ENCODE results near the gene RGS6. TPM values are rescaled to one million over a fixed set of nuclear protein-coding genes. Genes with fewer than 3 reads are reported as not detected.

Gene RGS6
- total RNA-seq, 4 donors from 2014 or later = 0.83 to 2.4 (median 1.5) TPM

GRCh38 chr14:72483311-72483710 lies 551.1 kb downstream of the RGS6 start:
- Histone ChIP-seq H3K36me3 (peaks cover 0 to 6% (median 0%) of the 10 kb centered on the region in 4 donors), H3K4me1 (no peaks in the 10 kb centered on the region), H3K27ac (replicated peaks in 1 of 4) (no peak overlapping the region), H3K4me3 (no peak overlapping the region), H3K9me3 (no peaks in the 10 kb centered on the region), H3K27me3 (peaks cover 0 to 12% (median 0%) of the 10 kb centered on the region in 4 donors)
- TF ChIP-seq CTCF (IDR thresholded peaks at IDR 0.05) = no peak
- TF ChIP-seq POLR2AphosphoS5 (IDR thresholded peaks at IDR 0.05) = no peak
- no peak for TF ChIP-seq POLR2A (IDR thresholded peaks at IDR 0.05; ENCODE audit: low read depth)
- no peak for TF ChIP-seq EP300 (IDR thresholded peaks at IDR 0.05)
- intact Hi-C loops (cut with DNase I) = no loop called here
- 90% methylated on average over 3 of the region's 3 CpGs for WGBS
- no peak for DNase-seq (ENCODE audit: extremely low spot score)

DNA sequence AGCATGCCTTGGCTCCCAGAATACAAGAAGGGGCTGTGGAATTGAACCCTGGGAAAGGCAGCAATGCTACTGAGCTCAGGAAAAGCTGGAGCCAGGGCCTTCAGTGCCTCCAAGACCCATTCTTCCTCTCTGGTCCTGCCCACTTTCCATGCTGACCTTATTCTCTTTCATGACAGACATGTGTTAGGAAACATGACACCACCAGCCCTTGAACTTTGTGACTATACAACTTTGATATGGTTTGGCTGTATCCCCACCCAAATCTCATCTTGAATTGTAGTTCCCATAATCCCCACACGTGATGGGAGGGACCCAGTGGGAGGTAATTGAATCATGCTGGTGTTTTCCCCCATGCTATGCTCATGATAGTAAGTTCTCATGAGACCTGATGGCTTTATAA lies 553.5 kb downstream of the RGS6 start:
- 63% methylated on average over 1 of the region's 1 CpG for WGBS
- no peak for DNase-seq (ENCODE audit: extremely low spot score)
- no peak overlapping the region for H3K27ac ChIP-seq (replicated peaks in 1 of 4)
- H3K4me1 ChIP-seq = no peaks in the 10 kb centered on the region
- TF ChIP-seq POLR2AphosphoS5 (IDR thresholded peaks at IDR 0.05) (no peak), POLR2A (IDR thresholded peaks at IDR 0.05; ENCODE audit: low read depth) (no peak), CTCF (IDR thresholded peaks at IDR 0.05) (no peak)
- peaks cover 0 to 10% (median 0%) of the 10 kb centered on the region in 4 donors for H3K36me3 ChIP-seq
- H3K4me3 ChIP-seq = no peak overlapping the region
- peaks cover 0 to 7% (median 0%) of the 10 kb centered on the region in 4 donors for H3K27me3 ChIP-seq
- intact Hi-C loops (cut with DNase I) = no loop called here
- H3K9me3 ChIP-seq = peaks cover 0 to 10% (median 0%) of the 10 kb centered on the region in 4 donors

- intact Hi-C loops (cut with DNase I) = no loop called here
- DNase-seq (ENCODE audit: extremely low spot score) = no peak
- WGBS = 96% methylated on average over 2 of the region's 2 CpGs
- Histone ChIP-seq H3K36me3 (peaks cover 0 to 10% (median 0%) of the 10 kb centered on the region in 4 donors), H3K9me3 (peaks cover 0 to 10% (median 0%) of the 10 kb centered on the region in 4 donors), H3K4me1 (no peaks in the 10 kb centered on the region), H3K27me3 (peaks cover 0 to 3% (median 0%) of the 10 kb centered on the region in 4 donors), H3K27ac (replicated peaks in 1 of 4) (no peak overlapping the region), H3K4me3 (no peak overlapping the region)
- TF ChIP-seq POLR2AphosphoS5 (IDR thresholded peaks at IDR 0.05) (no peak), CTCF (IDR thresholded peaks at IDR 0.05) (no peak), POLR2A (IDR thresholded peaks at IDR 0.05; ENCODE audit: low read depth) (no peak)
Measured at GRCh38 chr14:72488514-72488913, 556.3 kb downstream of the RGS6 start.

DNA sequence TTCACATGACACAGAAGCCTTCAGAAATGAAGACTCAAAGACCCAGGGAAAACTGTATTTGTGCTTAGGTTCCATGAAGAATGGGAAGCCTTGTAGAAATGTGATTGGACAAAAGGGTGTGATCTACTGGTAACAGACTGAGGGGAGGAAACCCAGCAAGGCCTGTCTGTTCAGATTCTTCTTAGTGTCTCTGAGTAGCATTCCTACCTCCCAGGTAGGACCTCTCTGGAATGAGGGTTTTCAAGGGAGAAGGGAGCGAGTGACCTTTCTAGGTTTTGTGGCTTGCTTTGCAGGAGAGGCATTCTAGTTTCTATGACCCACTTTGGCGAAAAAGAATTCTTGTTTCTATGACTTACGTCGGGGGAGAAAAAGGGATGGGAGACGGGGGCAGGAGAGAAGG lies 560.0 kb downstream of the RGS6 start:
- DNase-seq (ENCODE audit: extremely low spot score) = no peak
- no peak overlapping the region for H3K4me3 ChIP-seq
- H3K27ac ChIP-seq (replicated peaks in 1 of 4) = no peak overlapping the region
- TF ChIP-seq POLR2A (IDR thresholded peaks at IDR 0.05; ENCODE audit: low read depth) (no peak), POLR2AphosphoS5 (IDR thresholded peaks at IDR 0.05) (no peak), EP300 (IDR thresholded peaks at IDR 0.05) (no peak), CTCF (IDR thresholded peaks at IDR 0.05) (no peak)
- WGBS = 90% methylated on average over 5 of the region's 5 CpGs
- intact Hi-C loops (cut with DNase I) = no loop called here
- no peaks in the 10 kb centered on the region for H3K4me1 ChIP-seq
- H3K9me3 ChIP-seq = peaks cover 0 to 13% (median 0%) of the 10 kb centered on the region in 4 donors
- peaks cover 0 to 3% (median 0%) of the 10 kb centered on the region in 4 donors for H3K27me3 ChIP-seq
- H3K36me3 ChIP-seq = peaks cover 0 to 4% (median 0%) of the 10 kb centered on the region in 4 donors

- Histone ChIP-seq H3K4me3 (no peak overlapping the region), H3K4me1 (no peaks in the 10 kb centered on the region), H3K27ac (replicated peaks in 1 of 4) (no peak overlapping the region), H3K27me3 (no peaks in the 10 kb centered on the region), H3K36me3 (no peaks in the 10 kb centered on the region), H3K9me3 (peaks cover 0 to 3% (median 0%) of the 10 kb centered on the region in 4 donors)
- intact Hi-C loops (cut with DNase I) = no loop called here
- DNase-seq (ENCODE audit: extremely low spot score) = no peak
- 0% methylated on average over 1 of the region's 1 CpG for WGBS
- TF ChIP-seq CTCF (IDR thresholded peaks at IDR 0.05) (no peak), EP300 (IDR thresholded peaks at IDR 0.05) (no peak), POLR2AphosphoS5 (IDR thresholded peaks at IDR 0.05) (no peak), POLR2A (IDR thresholded peaks at IDR 0.05; ENCODE audit: low read depth) (no peak)
Measured at GRCh38 chr14:72495668-72496067, 563.4 kb downstream of the RGS6 start.
